Skeletal muscle satellite cell (primary cell): ENCODE data around the gene LY6G6F.

ENCODE experiments used
- H3K27me3 ChIP-seq: 2 replicates; pipeline ENCODE4 v1.7.0; 2013; ENCODE audit warnings: low read length; ENCODE audit not compliant: control insufficient read depth, insufficient read depth
- H3K36me3 ChIP-seq: 2 replicates; pipeline ENCODE4 v1.7.0; 2013; ENCODE audit warnings: mild to moderate bottlenecking, control low read depth, low read length; ENCODE audit not compliant: insufficient read depth
- H3K4me1 ChIP-seq: 2 replicates; pipeline ENCODE4 v1.7.0; 2013; ENCODE audit warnings: low read length; ENCODE audit not compliant: control insufficient read depth, insufficient read depth
- H3K4me2 ChIP-seq: 2 replicates; pipeline ENCODE4 v1.7.0; 2013; ENCODE audit warnings: mild to moderate bottlenecking, low read length
- H3K4me3 ChIP-seq: 2 replicates; pipeline ENCODE4 v1.7.0; 2013; ENCODE audit warnings: low read length
- H3K9ac ChIP-seq: 2 replicates; pipeline ENCODE4 v1.7.0; 2013; ENCODE audit warnings: mild to moderate bottlenecking, low read depth, low read length, moderate library complexity
- H3K9me3 ChIP-seq: replicated peaks from 2 replicates; pipeline ENCODE4 v1.7.0; 2013; ENCODE audit warnings: mild to moderate bottlenecking, control low read depth, low read length

The LY6G6F gene

DNA sequence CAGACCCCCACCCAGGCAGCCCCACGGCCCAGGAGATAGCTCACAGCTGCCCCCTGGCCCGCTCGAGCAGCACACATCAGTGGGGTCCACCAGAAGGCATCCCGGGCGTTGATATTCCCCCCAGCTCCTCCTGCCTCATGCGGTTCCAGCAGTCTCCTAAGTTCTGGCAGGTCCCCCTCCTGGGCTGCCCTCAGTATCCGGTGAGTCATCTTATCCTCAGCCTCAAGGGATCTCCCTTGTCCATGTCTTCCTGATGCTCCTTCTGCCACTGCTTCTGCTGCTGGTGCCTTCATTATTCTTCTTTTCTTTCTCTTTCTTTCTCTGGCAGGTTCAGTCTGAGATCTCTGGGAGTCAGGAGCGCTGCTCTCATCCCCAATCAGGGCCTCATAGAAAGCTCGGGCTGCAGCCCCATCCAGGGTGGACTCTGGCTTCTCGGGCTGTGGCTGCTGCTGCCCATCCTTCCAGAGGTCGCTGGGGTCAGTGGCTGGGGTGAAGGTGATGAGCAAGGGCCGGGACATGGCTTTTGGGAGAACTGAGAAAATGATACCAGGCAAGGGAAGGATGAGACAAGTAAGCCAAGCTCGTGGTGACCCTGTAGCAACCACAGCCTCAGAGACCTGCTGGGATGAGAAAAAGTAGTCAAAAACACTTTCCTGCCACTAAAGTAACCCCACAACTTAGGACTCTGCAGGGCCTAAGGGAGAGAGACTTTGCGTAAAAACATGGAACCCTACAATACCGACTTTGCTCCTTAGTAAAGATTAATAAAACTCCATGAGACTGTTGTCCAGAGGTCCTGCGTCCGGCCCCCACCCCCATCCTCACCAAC, 42.5 kb upstream of the LY6G6F start:
- H3K36me3 ChIP-seq: peaks cover 26% of the 10 kb centered on the region

DNA sequence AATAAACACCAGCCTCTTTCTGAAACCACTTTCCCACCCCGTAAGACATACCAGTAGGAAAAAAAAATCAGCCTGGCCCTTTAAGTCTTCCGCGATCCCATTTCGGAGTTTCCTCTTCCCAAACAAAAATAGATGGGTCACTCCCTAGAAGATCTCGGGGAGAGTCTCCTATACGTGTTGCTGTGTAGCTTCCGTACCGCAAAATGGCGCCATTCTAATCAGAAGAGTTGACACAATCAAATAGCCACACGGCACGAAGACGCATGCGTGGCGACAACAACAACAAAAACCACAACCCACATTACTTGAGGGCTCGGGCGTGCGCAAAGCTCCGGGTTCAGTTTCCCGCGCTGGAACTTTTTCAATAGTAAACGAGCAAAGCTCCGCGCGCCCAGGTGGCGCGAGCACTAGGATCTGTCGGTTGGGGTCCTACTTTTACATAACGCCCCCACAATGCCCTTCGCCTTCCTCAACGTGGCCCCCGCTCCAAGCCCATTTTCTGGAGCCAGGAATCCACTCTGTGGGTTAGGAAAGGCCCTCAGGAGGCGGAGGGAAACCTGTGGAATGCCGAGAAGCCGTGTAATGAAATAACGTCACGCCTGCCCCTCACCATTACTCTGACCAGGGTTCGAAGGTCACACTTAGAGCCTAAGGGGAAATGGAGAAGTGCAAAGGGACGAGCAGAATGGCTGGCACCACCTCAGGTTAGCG, 41.7 kb upstream of the LY6G6F start, which contains the start of gene GPANK1:
Gene GPANK1, minus strand, starts transcription at position 208 of the 711 bp plus-strand sequence. CDS start 519 bp downstream, outside the sequence.
- no peaks in the 10 kb centered on the region for H3K9me3 ChIP-seq
- H3K9ac ChIP-seq: peak within 1 kb of the TSS; percentile 94
- peak within 1 kb of the TSS; percentile 97 for H3K4me3 ChIP-seq
- H3K4me1 ChIP-seq: peaks cover 26% of the 10 kb centered on the region
- H3K36me3 ChIP-seq: peaks cover 34% of the 10 kb centered on the region
- no peaks in the 10 kb centered on the region for H3K27me3 ChIP-seq
- H3K4me2 ChIP-seq: peak within 1 kb of the TSS; percentile 92

More for the DNA sequence above, 42.5 kb upstream of the LY6G6F start:
- no peaks in the 10 kb centered on the region for H3K27me3 ChIP-seq
- H3K4me1 ChIP-seq: peaks cover 31% of the 10 kb centered on the region
- H3K4me3 ChIP-seq: peak overlapping the region; percentile 97
- H3K9ac ChIP-seq: peak overlapping the region; percentile 94
- peak overlapping the region; percentile 92 for H3K4me2 ChIP-seq
- no peaks in the 10 kb centered on the region for H3K9me3 ChIP-seq

DNA sequence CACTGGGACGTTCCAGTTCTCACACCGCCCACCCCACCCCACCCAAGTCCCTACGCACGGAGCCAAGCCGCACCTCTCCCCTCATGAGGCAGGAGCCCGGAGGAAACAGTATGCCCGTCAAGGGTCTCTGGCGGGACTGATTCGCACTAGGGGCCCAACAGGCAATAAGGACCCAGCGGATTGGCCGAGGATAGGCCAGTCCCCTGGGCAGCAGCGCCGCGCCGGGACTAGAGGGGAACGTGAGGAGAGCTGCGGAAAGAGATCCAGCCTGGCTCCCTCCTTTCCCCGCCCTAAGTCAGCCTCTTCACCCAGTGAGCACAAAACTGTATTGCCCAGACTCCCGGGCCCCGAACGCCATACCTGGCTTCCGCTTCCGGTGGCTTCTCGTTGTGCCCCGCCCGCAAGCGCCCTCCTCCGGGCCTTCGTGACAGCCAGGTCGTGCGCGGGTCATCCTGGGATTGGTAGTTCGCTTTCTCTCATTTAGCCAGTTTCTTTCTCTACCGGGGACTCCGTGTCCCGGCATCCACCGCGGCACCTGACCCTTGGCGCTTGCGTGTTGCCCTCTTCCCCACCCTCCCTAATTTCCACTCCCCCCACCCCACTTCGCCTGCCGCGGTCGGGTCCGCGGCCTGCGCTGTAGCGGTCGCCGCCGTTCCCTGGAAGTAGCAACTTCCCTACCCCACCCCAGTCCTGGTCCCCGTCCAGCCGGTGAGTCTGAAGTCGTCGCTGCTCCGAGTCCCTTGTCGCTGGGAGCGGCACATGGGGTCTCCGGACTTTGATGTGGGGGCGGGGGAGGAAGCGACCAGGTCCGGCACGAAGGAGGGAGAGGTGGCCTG, 40.9 kb upstream of the LY6G6F start, which contains the start of gene CSNK2B:
Gene CSNK2B, plus strand, starts transcription at position 580 of the 836 bp plus-strand sequence. CDS start 752 bp downstream, outside the sequence.
- H3K9ac ChIP-seq: peak within 1 kb of the TSS; percentile 94
- no peaks in the 10 kb centered on the region for H3K27me3 ChIP-seq
- peaks cover 26% of the 10 kb centered on the region for H3K4me1 ChIP-seq
- peaks cover 42% of the 10 kb centered on the region for H3K36me3 ChIP-seq
- H3K4me2 ChIP-seq: peak within 1 kb of the TSS; percentile 92
- no peaks in the 10 kb centered on the region for H3K9me3 ChIP-seq
- peak within 1 kb of the TSS; percentile 97 for H3K4me3 ChIP-seq

DNA sequence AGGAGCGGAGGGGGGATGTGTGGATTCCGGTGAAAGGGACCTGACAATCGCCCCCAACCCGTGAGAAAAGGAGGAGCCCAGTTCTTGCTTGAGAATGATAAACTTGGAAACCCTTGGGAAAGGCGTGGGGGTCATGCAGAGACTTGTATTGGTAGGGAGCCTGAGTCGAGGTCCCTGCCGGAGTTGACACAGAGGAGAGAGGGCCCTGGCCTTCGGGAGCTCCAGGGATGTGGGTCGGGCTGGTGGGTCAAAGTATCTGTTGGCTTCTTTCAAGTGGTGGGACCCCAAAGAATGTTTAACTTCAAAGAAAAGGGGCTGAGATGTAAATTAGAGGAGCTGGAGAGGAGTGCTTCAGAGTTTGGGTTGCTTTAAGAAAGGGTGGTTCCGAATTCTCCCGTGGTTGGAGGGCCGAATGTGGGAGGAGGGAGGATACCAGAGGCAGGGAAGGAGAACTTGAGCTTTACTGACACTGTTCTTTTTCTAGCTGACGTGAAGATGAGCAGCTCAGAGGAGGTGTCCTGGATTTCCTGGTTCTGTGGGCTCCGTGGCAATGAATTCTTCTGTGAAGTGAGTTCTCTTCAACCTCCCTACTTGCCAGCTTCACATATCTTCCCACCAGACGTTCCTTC, 40.2 kb upstream of the LY6G6F start:
- H3K9me3 ChIP-seq: no peaks in the 10 kb centered on the region
- peak overlapping the region; percentile 94 for H3K9ac ChIP-seq
- H3K36me3 ChIP-seq: peaks cover 49% of the 10 kb centered on the region
- H3K4me1 ChIP-seq: peaks cover 20% of the 10 kb centered on the region
- H3K4me3 ChIP-seq: peak overlapping the region; percentile 97
- peak overlapping the region; percentile 92 for H3K4me2 ChIP-seq
- no peaks in the 10 kb centered on the region for H3K27me3 ChIP-seq

DNA sequence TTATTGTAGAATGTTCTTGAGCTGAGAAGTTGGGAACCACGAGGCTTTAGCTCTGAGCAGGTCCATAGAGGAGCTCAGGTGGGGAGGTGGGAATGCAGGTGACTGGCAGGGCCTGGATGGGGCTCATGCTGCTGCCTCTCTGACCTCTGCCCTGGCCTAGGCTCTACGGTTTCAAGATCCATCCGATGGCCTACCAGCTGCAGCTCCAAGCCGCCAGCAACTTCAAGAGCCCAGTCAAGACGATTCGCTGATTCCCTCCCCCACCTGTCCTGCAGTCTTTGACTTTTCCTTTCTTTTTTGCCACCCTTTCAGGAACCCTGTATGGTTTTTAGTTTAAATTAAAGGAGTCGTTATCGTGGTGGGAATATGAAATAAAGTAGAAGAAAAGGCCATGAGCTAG, 37.0 kb upstream of the LY6G6F start, which contains the start of gene LY6G5B:
Gene LY6G5B, plus strand, starts transcription at position 301 of the 400 bp plus-strand sequence. CDS start 975 bp downstream, outside the sequence.
- H3K4me3 ChIP-seq: no peak within 1 kb of the TSS
- peaks cover 5% of the 10 kb centered on the region for H3K4me1 ChIP-seq
- no peak within 1 kb of the TSS for H3K4me2 ChIP-seq
- no peaks in the 10 kb centered on the region for H3K9me3 ChIP-seq
- no peak within 1 kb of the TSS for H3K9ac ChIP-seq
- no peaks in the 10 kb centered on the region for H3K27me3 ChIP-seq
- H3K36me3 ChIP-seq: peaks cover 68% of the 10 kb centered on the region

DNA sequence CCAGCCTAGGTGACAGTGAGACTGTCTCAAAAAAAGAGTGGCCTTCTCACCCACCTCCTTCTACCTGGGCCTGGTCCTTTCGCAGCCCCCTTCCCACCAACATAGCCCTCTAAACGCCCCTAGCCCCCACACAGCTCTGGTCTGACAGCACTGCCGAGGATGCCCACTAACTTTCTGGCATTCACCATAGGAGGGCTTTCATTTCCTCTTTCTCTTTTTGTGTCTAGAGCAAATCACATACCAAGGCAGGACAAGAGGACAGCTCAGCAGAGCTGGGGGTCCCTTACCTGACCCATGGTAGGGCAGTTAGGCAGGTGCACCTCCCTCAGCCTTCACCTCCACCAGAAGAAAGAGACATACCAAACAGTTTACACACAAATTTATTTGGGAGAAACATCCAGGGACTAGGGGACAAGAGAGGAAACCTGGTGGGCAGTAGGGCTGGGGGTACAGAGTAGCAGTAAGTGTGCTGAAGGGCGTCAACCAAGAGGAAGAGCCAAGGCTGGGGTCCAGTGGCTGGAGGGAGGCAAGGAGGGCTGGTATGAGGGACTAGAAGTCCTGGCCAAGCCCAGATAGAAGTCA, 30.3 kb upstream of the LY6G6F start:
- Histone ChIP-seq H3K4me3 (no peak overlapping the region), H3K4me1 (peaks cover 13% of the 10 kb centered on the region), H3K36me3 (peaks cover 21% of the 10 kb centered on the region), H3K27me3 (no peaks in the 10 kb centered on the region), H3K9me3 (no peaks in the 10 kb centered on the region), H3K4me2 (no peak overlapping the region), H3K9ac (no peak overlapping the region)

DNA sequence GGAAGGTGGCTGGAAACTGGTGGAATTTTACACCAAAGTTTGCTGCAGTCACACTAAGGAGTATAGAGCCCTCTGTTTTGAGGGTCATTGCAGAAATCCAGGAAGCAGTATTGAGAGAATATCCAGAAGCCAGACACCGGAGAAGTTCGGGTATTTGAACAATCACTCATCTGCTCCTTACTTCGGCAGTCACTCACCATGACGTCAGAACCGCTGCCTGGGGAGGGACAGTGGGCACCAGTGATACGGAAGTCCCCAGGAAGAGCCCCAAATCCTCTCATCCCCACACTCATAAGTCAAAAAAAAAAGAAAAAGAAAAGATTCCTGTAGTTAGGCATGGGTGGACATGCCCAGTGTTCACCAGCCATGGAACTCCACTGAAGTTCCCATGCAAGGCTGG, 29.8 kb upstream of the LY6G6F start:
- peaks cover 17% of the 10 kb centered on the region for H3K36me3 ChIP-seq

DNA sequence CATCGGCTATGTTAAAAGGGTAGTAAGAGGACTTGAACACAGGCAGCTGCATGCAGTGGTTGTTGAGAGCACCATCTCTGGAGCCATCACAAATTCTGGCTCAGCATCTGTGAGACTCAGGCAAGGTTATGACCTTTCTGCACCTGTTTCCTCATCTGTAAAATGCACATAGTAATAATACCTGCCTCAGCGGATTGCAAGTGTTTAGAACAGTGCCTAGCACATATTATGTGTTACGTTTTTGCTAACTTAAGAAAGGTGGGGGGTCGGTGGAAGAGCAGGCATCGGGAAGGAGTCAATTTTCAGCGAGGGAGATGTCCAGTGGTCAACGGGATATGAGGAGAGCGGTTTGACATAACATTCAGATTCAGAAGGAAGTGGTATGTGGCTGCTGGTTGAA, 28.7 kb upstream of the LY6G6F start:
- peaks cover 8% of the 10 kb centered on the region for H3K36me3 ChIP-seq
- H3K4me2 ChIP-seq: no peak overlapping the region
- H3K4me1 ChIP-seq: peaks cover 16% of the 10 kb centered on the region
- H3K9me3 ChIP-seq: no peaks in the 10 kb centered on the region
- H3K27me3 ChIP-seq: no peaks in the 10 kb centered on the region
- no peak overlapping the region for H3K4me3 ChIP-seq
- H3K9ac ChIP-seq: no peak overlapping the region

More for the DNA sequence above, 29.8 kb upstream of the LY6G6F start:
- Histone ChIP-seq H3K9me3 (no peaks in the 10 kb centered on the region), H3K27me3 (no peaks in the 10 kb centered on the region), H3K4me2 (no peak overlapping the region), H3K9ac (no peak overlapping the region), H3K4me1 (peaks cover 16% of the 10 kb centered on the region), H3K4me3 (no peak overlapping the region)

DNA sequence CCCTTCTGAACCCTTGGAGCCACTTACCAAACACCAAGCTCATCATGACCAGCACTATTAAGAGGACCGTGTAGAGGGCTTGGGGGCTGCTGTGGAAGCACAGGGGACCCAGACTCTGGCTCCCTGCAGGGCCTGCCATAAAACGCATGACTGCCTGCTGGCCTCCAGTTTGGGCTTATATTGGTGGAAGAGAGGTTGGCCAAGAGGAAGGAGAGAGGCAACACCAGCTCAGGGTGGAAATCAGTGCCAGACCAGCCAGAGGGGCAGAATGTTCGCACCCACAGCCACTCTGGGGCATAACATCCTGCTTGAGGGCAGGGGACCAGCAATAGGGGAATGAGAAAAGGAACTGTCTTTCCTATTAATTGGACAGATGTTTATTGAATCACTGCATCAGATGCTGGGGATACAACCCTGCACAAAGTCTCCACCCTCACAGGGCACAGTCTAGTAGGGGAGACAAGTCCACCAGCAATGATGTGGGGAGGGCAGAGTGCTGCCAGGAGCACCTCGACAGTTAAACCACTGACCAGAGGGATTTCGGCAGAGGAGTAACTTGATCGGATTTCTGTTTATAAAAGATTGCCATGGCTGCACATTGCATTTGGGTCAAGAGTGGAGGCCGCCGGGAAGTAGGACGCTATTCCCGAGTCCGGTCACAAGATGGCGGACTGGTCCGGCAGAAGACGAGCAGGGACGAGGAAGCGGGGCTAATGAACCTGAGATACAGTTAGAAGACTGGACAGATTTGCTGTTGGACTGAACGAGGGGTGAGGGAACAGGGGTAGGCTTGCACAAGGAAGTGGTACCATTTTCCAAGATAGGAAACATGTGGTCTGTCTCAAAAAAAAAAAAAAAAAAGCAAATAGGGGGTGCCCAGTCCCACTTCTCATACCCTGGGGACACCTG, 26.2 kb upstream of the LY6G6F start, which contains the start of gene LY6G5C:
Gene LY6G5C, minus strand, starts transcription at position 842 of the 909 bp plus-strand sequence. Its CDS starts 694 bp downstream, at position 148.
- no peaks in the 10 kb centered on the region for H3K27me3 ChIP-seq
- peak within 1 kb of the TSS; percentile 92 for H3K4me2 ChIP-seq
- peak within 1 kb of the TSS; percentile 83 for H3K9ac ChIP-seq
- peaks cover 16% of the 10 kb centered on the region for H3K4me1 ChIP-seq
- peak within 1 kb of the TSS; percentile 70 for H3K4me3 ChIP-seq
- peaks cover 5% of the 10 kb centered on the region for H3K36me3 ChIP-seq
- H3K9me3 ChIP-seq: no peaks in the 10 kb centered on the region
